HG03469 (cell line): Measurements from ENCODE around the gene CLDN15.
"Not testable (repeated sequence)": the region's sequence is repeated elsewhere in the genome, so short reads cannot be mapped to it uniquely, and the experiment has no call there.

ENCODE experiments used
- ATAC-seq: cut with Tn5 transposase; IDR thresholded peaks from one replicate; pipeline ENCODE4 v1.9.1; 2021; ENCODE audit warnings: mild to moderate bottlenecking, moderate library complexity, moderate number of reproducible peaks; ENCODE audit not compliant: unreplicated experiment

CLDN15 gene, protein sequence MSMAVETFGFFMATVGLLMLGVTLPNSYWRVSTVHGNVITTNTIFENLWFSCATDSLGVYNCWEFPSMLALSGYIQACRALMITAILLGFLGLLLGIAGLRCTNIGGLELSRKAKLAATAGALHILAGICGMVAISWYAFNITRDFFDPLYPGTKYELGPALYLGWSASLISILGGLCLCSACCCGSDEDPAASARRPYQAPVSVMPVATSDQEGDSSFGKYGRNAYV

DNA sequence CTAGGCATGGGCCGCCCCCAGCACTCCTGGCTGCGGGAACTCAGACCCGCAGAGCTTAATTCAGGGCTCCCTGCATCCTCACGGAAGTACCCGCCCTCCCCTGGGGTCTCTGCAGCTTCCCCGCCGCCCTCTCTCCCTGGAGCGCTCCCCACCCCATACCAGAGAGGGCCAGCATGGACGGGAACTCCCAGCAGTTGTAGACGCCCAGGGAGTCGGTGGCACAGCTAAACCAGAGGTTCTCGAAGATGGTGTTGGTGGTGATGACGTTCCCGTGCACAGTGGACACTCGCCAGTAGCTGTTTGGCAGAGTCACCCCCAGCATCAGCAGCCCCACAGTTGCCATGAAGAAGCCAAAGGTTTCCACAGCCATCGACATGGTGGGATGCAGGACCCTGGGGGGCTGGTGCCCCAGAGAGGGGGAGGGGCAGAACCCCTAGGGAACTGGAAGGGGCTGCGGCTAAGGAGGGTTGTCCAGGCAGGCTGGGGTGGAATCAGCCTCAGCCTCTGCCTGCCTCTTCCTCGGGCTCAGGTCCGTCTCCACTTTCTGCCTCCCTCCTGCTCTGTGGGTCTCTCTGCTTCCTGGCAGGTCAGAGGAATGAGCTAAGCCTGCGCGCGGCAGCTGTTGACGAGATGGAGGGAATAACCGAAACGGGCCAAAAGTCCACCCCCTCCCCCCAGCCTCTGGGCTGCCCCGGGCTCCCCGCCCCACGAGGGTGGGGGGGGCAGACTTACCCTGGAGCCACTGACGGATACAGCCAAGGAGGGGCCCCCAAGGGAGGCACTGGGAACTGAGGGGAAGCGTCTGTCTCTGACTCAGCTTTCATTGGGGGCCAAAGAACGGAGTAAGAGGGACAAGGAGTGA, at the start of gene CLDN15:
TSS of gene CLDN15 (minus strand) at position 597 of the 862 bp plus-strand sequence. CDS start at position 376, 221 bp downstream.
- no peak for ATAC-seq

DNA sequence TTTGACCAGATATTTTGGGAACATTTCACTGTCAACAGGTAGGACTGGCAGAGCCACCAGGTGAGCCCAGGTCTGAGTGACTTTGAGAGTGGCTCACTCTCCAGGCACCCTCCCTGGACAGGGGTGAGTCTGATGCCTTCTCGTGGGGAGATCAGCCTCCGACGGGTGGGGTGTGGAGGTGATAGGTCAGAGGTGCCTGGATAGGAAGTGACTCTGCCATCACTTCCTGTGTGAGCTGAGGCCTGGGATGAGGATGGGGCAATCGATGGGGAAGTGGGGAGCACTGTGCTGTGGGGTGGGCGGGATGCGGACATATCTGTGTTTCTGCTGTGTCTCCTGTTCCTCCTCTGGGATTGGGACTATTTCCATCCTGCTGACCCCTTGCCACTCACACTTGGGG, 49.4 kb upstream of the CLDN15 start:
- no peak for ATAC-seq

DNA sequence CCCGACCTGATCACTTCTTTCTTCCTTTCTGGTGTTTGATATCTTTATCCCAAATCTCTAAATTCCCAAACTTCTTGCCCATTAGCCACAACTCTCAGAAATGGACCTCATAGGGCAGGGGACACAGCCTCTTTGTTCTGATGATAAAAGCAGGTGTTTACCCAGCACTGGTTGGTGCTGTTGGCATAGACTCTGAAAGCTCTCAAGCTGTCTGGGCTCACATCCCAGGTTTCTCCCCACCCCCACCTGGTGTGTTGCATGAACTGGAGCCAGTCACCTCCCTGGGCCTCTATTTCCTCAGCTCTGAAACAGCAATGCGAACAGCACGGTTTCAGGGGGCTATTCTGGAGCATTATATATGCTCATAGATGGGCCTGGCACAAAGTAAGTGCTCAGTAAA, 48.3 kb upstream of the CLDN15 start:
- ATAC-seq, result not testable (repeated sequence)

DNA sequence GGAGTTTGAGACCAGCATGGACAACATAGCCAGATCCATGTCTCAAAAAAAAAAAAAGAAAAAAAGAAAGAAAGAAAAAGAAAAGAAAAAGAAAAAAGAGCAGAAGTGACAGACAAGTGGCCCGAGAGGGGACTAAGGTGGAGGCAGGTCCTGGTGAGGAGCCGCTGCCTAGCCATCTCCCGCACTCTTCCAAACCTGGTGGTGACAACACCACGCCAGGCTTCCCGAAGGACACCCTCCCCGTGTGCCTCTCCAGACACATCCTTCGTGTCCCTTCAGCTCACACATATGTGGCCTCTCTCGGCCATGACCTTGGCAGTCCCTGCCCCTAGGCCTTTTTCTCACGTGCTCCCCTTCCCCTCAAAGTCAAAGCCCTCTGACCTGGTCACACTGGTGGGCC, 47.6 kb upstream of the CLDN15 start:
- ATAC-seq, result no peak

DNA sequence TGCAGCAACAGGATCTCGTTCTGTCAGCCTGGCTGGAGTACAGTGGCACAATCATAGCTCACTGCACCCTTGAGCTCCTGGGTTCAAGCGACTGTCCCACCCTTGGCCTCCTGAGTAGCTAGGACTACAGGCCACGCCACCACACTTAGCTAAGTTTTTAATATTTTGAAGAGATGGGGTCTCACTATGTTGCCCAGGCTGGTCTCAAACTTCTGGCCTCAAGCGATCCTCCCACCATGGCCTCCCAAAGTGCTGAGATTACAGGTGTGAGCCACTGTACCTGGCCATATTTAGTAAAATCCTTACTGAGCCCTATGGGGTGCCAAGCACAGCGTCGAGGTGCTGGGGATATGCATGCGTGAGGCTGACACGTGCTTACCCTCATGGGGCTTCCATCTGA, 43.3 kb upstream of the CLDN15 start:
- not testable (repeated sequence) for ATAC-seq

DNA sequence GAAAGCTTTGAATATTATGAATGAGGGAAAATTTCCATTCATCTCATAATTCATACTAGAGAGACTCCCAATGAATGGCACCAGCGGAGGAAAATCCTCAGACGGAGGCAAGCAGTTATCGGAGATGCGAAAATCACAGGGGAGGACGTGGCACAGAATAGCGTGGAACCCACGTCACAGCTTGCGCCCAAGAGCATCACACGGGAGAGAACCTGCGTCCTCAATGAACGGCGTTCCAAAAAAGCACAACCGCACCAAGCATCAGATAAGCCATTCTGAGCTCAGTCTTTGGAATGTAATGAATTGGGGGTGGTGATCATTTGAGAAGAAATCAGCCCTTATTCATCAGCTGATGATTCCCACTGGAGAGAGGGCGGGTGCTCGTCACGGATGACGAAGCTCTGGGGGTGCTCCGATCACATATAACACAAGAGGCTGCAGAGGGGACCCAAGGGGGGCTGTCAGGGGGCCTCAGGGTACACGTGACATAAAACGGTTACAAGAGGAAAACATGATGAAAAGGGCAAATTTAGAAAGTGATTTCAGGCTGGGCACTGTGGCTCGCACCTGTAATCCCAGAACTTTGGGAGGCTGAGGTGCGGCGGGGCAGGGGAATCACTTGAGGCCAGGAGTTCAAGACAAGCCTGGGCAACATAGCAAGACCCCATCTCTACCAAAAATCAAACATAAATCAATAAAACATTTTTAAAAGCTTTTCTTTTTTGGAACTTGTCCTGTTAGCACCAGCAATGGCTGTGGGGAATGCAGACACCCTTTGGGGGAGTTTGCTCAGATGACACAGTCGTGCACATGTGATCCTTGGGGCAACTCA, 41.1 kb upstream of the CLDN15 start:
- ATAC-seq, result no peak

DNA sequence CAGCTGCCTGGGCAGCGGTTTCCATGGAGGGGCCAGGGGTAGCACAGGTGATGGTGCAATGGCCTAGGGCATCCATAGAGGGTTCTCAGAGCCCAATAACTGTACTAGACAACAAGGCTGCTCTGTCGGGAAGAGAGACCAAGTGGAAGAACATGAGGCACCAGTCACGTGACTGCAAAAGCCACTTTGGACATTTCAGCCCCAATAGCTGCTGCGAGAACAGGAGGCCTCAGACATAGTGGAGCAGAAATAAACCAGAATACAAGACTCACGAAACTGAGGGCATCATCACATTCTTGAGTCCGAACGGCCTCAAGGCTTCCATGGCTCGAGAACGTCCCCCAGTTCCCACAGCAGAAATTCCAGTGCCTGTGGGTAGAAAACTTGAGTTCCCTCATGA, 39.6 kb upstream of the CLDN15 start:
- no peak for ATAC-seq

DNA sequence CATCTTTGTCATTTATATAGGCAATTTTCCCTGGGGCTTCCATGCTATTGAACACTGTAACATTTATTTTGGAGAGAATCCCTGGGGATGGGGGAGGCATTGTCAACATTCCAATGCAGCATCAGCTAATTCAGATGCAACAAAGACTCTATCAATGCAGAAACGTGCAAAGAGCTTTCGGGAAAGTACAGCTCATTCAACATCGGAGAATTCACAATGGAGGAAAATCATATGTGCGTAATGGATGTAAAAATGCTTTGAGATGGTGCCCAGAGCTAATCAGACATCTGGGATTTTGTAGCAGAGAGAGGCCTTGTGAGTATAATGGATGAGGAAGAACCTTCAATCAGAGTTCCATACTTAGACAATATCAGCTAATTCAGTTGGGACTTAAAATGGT, 35.6 kb upstream of the CLDN15 start:
- no peak for ATAC-seq

DNA sequence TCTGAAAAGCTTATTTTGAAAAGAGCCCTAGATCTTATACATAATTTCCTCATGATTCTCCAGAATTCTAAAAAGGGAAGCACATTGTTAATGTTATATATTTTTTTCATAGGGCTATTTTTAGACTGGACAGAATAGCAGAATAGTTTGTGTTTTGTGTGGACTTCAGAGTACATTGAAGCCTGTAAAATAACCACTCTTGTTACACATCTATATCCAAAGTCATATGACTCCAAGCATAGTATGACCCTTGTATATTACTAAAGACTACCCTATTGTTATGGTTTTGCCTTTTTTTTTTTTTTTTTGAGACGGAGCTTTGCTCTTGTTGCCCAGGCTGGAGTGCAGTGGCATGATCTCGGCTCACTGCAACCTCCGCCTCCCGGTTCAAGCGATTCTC, 33.4 kb upstream of the CLDN15 start:
- no peak for ATAC-seq

DNA sequence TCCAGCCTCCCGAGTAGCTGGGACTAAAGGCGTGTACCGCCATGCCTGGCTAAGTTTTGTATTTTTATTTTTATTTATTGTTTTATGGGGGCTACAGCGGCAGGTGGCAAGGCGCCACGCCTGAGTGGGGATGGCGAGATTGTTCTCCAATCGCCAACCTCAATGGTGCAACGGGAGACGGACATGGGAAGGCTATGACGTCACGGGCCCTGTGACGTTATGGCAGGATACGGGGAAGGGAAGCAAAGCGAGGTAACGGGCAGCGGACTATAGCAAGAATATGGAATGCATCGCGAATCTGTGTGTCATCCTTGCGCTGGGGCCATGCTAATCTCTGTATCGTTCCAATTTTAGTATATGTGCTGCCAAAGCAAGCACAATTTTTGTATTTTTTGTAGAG, 32.1 kb upstream of the CLDN15 start:
- no peak for ATAC-seq

DNA sequence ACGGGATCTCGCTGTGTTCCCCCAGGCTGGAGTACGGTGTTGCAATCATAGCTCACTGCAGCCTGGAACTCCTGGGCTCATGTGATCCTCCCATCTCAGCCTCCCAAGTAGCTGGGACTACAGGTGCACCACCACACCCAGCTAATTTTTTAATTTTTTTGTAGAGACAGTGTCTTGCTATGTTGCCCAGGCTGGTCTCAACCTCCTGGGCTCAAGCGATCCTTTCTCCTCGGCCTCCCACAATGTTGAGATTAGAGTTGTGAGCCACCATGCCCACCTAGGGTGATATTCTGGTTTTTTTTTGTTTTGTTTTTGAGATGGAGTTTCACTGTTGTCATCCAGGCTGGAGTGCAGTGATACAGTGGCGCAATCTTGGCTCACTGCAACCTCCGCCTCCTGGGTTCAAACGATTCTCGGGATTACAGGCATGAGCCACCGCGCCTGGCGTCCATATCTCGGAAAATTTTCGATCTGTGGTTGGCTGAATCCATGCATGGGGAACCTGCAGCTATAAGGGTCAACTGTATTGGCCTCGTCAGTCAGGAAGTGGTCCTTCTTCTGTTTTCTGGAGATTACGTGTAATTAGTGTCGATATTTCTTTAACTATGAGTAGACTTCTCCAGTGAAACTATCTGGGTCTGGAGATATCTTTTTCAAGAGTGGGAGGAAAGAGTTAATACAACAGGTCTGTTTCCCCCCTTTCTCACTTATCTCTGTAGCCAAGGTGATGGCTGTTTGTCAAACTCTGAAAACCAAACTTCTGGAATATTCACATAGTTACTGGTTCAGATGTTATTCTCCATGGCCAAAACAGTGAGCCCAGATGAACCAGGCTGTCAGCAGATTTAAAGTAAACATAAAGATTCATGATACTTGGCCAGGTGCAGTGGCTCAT, 28.3 kb upstream of the CLDN15 start:
- ATAC-seq, result no peak

DNA sequence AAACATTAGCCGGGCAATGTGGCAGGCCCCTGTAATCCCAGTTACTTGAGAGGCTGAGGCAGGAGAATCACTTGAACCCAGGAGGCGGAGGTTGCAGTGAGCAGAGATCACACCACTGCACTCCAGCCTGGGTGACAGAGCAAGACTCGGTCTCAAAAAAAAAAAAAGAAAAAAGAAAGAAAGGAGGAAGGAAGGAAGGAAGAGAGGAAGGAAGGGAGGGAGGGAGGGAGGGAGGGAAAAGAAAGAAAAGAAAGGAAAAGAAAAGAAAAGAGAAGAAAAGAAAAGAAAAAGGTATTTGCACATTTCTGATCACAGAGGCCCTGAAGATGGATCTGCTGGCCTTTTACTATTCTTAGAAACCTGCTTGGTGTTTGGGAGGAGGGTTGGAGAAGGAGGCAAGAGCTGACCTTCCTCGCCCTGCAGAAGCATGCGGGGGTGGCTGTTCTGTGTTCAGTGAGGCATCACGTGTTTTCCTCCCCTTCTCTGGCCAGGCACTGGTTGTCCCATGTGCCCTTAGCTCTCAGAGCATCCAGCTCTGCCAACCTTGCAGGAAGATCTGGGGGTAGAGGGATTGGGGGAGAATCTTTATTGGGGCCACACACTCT, 26.6 kb upstream of the CLDN15 start:
- not testable (repeated sequence) for ATAC-seq

DNA sequence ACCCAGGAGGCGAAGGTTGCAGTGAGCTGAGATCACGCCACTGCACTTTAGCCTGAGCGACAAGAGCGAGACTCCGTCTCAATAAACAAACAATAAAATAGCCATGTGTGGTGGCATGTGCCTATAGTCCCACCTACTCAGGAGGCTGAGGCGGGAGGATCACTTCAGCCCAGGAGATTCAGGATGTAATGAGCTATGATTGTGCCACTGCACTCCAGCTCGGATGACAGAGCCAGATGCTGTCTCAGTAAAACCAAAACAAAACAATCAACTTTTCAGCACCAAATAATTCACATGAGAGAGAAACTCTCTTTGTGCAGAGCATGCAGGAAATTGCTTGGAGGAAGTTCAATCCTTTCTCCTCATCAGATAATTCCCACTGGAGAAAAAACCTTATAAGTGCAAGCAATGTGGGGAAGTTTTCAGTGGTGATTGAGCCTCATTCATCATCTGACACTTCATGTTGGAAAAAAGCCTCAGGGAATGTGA, 20.7 kb upstream of the CLDN15 start:
- ATAC-seq, result no peak

DNA sequence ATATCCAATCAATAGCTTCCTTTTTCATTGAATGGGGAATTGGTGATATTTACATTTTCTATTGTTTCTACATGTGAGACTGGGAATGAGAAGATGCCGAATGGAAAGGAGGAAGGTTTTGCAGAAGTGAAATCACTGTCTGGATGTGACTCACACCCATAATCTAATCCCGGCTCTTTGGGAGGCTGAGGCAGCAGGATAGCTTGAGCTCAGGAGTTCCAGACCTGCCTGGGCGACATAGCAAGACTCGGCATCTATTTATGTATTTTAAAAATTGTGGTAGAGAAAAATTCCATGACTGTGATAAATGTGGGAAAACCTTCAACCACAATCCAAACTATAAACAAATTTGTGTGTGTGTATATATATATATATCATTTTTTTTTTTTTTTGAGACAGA, 18.2 kb upstream of the CLDN15 start:
- no peak for ATAC-seq

DNA sequence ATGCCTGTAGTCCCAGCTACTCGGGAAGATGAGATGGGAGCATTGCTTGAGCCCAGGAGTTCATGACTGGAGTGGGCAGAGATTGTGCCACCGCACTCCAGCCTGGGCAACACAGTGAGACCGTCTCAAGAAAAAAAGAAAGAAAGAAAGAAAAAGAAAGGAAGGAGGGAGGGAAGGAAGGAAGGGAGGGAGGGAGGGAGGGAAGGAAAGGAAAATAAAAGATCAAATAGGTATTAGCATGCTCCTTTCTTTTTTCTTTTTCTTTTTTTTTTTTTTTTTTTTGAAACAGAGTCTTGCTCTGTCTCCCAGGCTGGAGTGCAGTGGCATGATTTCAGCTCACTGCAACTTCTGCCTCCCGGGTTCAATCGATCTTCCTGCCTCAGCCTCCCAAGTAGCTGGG, 15.6 kb upstream of the CLDN15 start:
- ATAC-seq, result not testable (repeated sequence)

DNA sequence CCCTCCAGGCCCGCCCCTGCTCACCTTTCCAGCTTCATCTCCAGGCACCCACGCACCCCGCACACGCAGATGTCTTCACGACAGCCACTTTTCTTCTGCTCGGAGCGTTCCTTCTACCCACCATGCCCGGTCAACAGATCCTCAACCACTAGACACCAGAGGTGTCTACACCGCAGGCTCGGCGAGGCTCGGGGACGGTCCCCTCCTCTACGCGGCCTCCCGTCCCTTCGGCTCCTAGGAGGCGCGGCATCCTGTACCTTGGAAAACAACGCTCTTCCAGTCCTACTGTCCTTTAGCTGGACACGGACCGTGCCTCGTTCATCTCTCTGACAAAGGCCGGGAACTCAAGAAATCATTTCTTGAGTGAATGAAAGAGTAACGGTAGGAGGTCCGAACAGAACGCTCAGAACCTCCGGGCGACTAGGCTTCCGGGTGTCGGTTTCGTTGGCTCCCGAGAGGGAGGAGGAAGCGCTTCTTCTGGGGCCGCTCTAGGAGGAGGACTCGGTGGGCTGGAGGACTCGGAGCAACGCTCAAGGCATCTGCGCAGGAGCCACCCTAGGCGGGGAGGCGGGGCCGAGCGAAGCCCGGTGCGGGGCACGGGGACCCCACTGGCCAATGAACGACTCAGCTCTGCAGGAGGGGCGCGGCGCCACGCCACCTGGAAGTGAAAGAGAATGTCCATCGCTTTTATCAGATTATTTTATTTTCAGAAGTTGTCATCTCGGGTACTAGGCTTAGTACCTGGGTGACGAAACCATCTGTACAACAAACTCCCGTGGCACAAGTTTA, 14.5 kb upstream of the CLDN15 start:
- ATAC-seq, result peak; percentile 88

DNA sequence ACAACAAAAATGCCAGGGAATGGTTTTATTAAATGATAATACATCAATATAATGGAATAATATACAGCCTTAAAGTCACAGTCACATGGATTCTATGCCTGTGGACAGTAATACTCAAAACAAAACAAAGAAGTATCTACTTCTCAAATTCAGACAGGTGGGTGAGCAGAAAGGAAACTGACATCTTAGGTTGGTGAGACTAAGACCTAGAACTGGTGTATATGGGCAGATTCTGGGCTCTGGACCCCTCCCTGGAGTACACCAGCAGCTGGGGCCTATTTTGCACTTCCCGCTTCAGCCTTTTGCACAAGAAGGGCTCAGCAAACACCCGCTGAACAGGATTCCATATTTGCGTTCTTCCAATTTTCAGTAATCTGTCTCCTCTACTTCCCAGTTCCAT, 12.7 kb upstream of the CLDN15 start:
- ATAC-seq, result no peak

DNA sequence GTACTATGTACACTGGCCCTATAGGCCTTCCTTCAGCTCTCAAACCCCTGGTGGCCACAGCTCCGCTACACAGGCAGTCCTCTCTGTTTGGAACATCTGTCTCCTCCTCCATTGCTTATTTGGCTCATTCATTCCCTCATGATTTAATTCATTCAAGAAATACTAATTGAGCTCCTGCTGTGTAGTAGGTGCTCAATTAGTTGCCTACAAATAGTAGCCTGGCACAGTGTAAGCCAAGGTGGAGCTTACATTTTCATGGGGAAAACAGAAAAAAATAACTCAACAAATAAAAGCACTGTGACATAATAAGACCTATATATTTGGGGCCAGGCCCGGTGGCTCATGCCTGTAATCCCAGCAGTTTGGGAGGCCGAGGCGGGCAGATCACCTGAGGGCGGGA, 10.7 kb upstream of the CLDN15 start:
- no peak for ATAC-seq

DNA sequence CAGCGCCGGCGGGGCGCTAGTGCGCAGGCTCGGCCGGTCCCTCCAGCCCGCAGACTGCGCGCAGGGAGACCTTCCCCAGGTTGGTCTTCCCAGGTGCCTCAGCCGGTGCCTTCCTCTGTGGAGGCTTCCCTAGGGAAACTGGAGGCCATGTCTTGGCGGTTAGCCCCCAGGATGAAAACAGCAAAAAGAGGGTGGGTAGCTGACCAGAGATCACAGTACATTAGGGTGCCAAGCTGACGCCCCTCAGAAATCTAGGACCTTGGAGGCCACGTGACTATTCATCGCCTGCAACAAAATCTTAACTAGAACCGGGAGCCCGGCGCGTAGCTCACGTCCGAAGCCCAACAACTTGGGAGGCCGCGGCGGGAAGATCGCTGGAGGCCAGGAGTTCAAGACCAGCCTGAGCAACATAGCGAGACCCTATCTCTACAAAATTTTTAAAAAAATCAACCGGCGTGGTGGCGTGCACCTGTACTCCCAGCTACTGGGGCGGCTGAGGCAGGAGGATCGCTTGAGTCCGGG, 7.6 kb upstream of the CLDN15 start:
- no peak for ATAC-seq
